ENCODE measurements around the gene LRRC59.

GRCh38 chr17:50424246-50424995 is 27.1 kb upstream of the LRRC59 start:
- TF ChIP-seq POLR2A (IDR thresholded peaks at IDR 0.05) (no peak), CTCF (IDR thresholded peaks at IDR 0.05) (no peak)

All from stomach (tissue), 4 donors.